Measurements from ENCODE around the gene CCDC186.

CCDC186 gene

GRCh38 chr10:114173921-114174694 is at the start of gene CCDC186:
Gene CCDC186 (minus strand): TSS chr10:114174203. CDS start chr10:114163268, 10,935 bp downstream.
- Histone ChIP-seq H3K27ac (peak within 1 kb of the TSS; percentile 75), H3K4me3 (IDR thresholded peaks at IDR 0.05; ENCODE audit: insufficient read depth, low read depth, low read length) (no peak within 1 kb of the TSS)

DNA sequence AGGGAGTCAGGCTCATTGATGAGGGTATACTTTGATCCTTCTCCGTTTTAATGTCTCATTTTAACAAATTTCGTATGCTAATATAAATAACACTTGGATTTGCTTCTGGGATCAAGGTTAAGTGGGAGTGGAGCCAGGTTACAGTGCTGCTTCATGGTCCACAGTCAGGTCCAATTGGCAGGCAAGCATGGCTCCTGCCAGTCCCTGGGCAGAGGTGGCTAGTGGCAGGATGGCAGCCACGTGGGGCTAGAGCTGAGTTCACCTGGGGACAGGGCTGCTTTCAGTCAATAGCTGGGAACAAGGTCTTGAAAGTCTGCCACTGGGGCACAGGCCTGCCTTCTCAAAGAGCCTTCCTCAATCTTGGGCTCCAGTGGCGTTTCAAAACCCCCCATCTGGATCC is 49.1 kb upstream of the CCDC186 start:
- TF ChIP-seq, protein P1, sequence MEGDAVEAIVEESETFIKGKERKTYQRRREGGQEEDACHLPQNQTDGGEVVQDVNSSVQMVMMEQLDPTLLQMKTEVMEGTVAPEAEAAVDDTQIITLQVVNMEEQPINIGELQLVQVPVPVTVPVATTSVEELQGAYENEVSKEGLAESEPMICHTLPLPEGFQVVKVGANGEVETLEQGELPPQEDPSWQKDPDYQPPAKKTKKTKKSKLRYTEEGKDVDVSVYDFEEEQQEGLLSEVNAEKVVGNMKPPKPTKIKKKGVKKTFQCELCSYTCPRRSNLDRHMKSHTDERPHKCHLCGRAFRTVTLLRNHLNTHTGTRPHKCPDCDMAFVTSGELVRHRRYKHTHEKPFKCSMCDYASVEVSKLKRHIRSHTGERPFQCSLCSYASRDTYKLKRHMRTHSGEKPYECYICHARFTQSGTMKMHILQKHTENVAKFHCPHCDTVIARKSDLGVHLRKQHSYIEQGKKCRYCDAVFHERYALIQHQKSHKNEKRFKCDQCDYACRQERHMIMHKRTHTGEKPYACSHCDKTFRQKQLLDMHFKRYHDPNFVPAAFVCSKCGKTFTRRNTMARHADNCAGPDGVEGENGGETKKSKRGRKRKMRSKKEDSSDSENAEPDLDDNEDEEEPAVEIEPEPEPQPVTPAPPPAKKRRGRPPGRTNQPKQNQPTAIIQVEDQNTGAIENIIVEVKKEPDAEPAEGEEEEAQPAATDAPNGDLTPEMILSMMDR (conservative IDR thresholded peaks at IDR 0.05; ENCODE audit: low read depth, low read length) = no peak
- H3K27me3 ChIP-seq (ENCODE audit: insufficient read depth, low read depth) = no peaks in the 10 kb centered on the region
- H3K27ac ChIP-seq = no peak overlapping the region

More at GRCh38 chr10:114173921-114174694, at the start of gene CCDC186:
- no peaks in the 10 kb centered on the region for H4K20me1 ChIP-seq (ENCODE audit: insufficient read depth)
- peak within 1 kb of the TSS; percentile 89 for H3K9ac ChIP-seq
- peak within 1 kb of the TSS; percentile 76 for H3K4me2 ChIP-seq
- peaks cover 33% of the 10 kb centered on the region for H3K4me1 ChIP-seq (ENCODE audit: low read depth, poor library complexity, severe bottlenecking)
- TF ChIP-seq, protein P1 (conservative IDR thresholded peaks at IDR 0.05; ENCODE audit: low read depth, low read length) = no peak
- H3K79me2 ChIP-seq (ENCODE audit: insufficient read depth, low read depth) = peaks cover 44% of the 10 kb centered on the region; the same call in 1 of the 2 replicates
- peak within 1 kb of the TSS; percentile 97 for H2AFZ ChIP-seq (ENCODE audit: low read depth)
- no peaks in the 10 kb centered on the region for H3K36me3 ChIP-seq (ENCODE audit: insufficient read depth)
- H3K27me3 ChIP-seq (ENCODE audit: insufficient read depth, low read depth) = no peaks in the 10 kb centered on the region

GRCh38 chr10:114221235-114221634 is 47.2 kb upstream of the CCDC186 start:
- Histone ChIP-seq H3K4me1 (ENCODE audit: low read depth, poor library complexity, severe bottlenecking) (peaks cover 15% of the 10 kb centered on the region), H3K79me2 (ENCODE audit: insufficient read depth, low read depth) (no peaks in the 10 kb centered on the region), H3K9ac (no peak overlapping the region), H2AFZ (ENCODE audit: low read depth) (no peak overlapping the region), H3K27me3 (ENCODE audit: insufficient read depth, low read depth) (no peaks in the 10 kb centered on the region), H3K4me3 (IDR thresholded peaks at IDR 0.05; ENCODE audit: insufficient read depth, low read depth, low read length) (no peak overlapping the region), H3K36me3 (ENCODE audit: insufficient read depth) (no peaks in the 10 kb centered on the region), H3K27ac (no peak overlapping the region), H4K20me1 (ENCODE audit: insufficient read depth) (no peaks in the 10 kb centered on the region), H3K4me2 (no peak overlapping the region)
- TF ChIP-seq, protein P1 (conservative IDR thresholded peaks at IDR 0.05; ENCODE audit: low read depth, low read length) = no peak

More for the DNA sequence above, 49.1 kb upstream of the CCDC186 start:
- Histone ChIP-seq H3K36me3 (ENCODE audit: insufficient read depth) (no peaks in the 10 kb centered on the region), H3K79me2 (ENCODE audit: insufficient read depth, low read depth) (no peaks in the 10 kb centered on the region), H3K4me1 (ENCODE audit: low read depth, poor library complexity, severe bottlenecking) (peaks cover 15% of the 10 kb centered on the region), H4K20me1 (ENCODE audit: insufficient read depth) (no peaks in the 10 kb centered on the region), H3K4me2 (no peak overlapping the region), H2AFZ (ENCODE audit: low read depth) (no peak overlapping the region), H3K4me3 (IDR thresholded peaks at IDR 0.05; ENCODE audit: insufficient read depth, low read depth, low read length) (no peak overlapping the region), H3K9ac (no peak overlapping the region)

- Histone ChIP-seq H3K27me3 (ENCODE audit: insufficient read depth, low read depth) (no peaks in the 10 kb centered on the region), H3K9ac (no peak overlapping the region), H3K79me2 (ENCODE audit: insufficient read depth, low read depth) (no peaks in the 10 kb centered on the region), H4K20me1 (ENCODE audit: insufficient read depth) (no peaks in the 10 kb centered on the region), H3K36me3 (ENCODE audit: insufficient read depth) (no peaks in the 10 kb centered on the region), H3K27ac (peak overlapping the region; percentile 24; the same call in 1 of the 2 replicates), H3K4me3 (IDR thresholded peaks at IDR 0.05; ENCODE audit: insufficient read depth, low read depth, low read length) (no peak overlapping the region), H3K4me1 (ENCODE audit: low read depth, poor library complexity, severe bottlenecking) (peaks cover 15% of the 10 kb centered on the region), H3K4me2 (peak overlapping the region; percentile 61), H2AFZ (ENCODE audit: low read depth) (peak overlapping the region; percentile 13; the same call in 1 of the 2 replicates)
- TF ChIP-seq, protein P1 (conservative IDR thresholded peaks at IDR 0.05; ENCODE audit: low read depth, low read length) = no peak
These were observed 46.3 kb upstream of the CCDC186 start for GRCh38 chr10:114220281-114220680.
